ENCODE results near the gene CATSPERE. TPM values are rescaled to one million over a fixed set of nuclear protein-coding genes. Genes with fewer than 3 reads are reported as not detected.
"Not testable (repeated sequence)": the region's sequence is repeated elsewhere in the genome, so short reads cannot be mapped to it uniquely, and the experiment has no call there.

Gene CATSPERE
- total RNA-seq, 2 donors from 2014 or later = 0.32 to 3.9 TPM

DNA sequence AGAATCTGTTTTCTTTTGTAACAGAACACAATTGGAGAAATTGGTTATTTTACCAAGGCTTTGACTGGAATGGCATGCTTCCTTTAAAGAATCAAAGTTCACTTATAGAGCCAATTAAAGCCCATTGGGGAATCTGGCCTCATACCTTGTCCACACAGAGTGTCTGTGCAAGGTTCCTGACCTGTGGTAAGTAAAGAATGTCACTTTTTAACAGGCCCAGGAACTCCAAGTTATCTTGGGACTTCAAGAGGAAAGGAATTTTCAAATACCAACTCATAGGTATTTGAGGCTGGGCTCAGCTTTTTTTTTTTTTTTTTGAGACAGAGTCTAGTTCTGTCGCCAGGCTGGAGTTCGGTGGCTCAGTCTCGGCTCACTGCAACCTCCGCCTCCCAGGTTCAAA is 2.3 kb upstream of the CATSPERE start:
- WGBS = 96% methylated on average over 4 of the region's 4 CpGs
- Histone ChIP-seq H3K27ac (no peak overlapping the region), H3K27me3 (replicated peaks; ENCODE audit: insufficient read depth) (no peaks in the 10 kb centered on the region), H3K36me3 (no peaks in the 10 kb centered on the region), H3K4me3 (no peak overlapping the region), H3K9me3 (no peaks in the 10 kb centered on the region), H3K4me1 (replicated peaks) (no peaks in the 10 kb centered on the region)
- DNase-seq (ENCODE audit: low spot score) = no peak
- TF ChIP-seq CTCF (IDR thresholded peaks at IDR 0.05) (no peak), POLR2A (IDR thresholded peaks at IDR 0.05) (no peak), POLR2AphosphoS5 (IDR thresholded peaks at IDR 0.05) (no peak)
- intact Hi-C loops (cut with DNase I) = loop anchor here (10.0 kb wide), 2 partner anchors 244 to 614 kb away; no protein-coding TSS in a partner anchor

- Histone ChIP-seq H3K9me3 (no peaks in the 10 kb centered on the region), H3K36me3 (no peaks in the 10 kb centered on the region), H3K4me3 (no peak overlapping the region), H3K27me3 (replicated peaks; ENCODE audit: insufficient read depth) (no peaks in the 10 kb centered on the region), H3K27ac (peak overlapping the region in 1 of 2 donors; percentile 89), H3K4me1 (replicated peaks) (no peaks in the 10 kb centered on the region)
- no peak for TF ChIP-seq POLR2A (IDR thresholded peaks at IDR 0.05)
- TF ChIP-seq CTCF (IDR thresholded peaks at IDR 0.05) = no peak
- no peak for TF ChIP-seq POLR2AphosphoS5 (IDR thresholded peaks at IDR 0.05)
- DNase-seq (ENCODE audit: low spot score) = no peak
- intact Hi-C loops (cut with DNase I) = loop anchor here (5.0 kb wide), 1 partner anchor 192 kb away; the partner anchor contains the start of gene DESI2
- 96% methylated on average over 4 of the region's 4 CpGs for WGBS
Observed at GRCh38 chr1:244460197-244460596, 876 bp upstream of the CATSPERE start.

DNA sequence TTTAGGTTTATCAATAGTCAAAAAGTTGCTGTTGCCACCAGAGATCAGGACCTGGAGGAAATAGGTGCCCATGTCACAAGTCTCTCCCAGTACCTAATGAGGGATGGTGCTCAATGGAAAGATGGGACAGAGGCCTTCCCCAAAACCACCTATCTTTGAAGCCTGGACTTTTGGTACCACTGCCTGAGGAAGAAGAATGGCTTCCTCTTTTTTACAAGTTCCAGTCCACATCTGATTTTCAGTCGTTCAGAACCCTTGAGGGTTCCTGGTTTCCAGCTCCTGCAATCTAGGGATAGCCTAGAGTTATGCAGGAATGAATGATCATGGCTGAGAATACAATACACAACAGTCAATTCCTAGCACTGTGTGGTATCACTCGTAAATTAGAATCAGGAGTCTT is 5.7 kb downstream of the CATSPERE start:
- Histone ChIP-seq H3K4me1 (replicated peaks) (no peaks in the 10 kb centered on the region), H3K27ac (no peak overlapping the region), H3K36me3 (no peaks in the 10 kb centered on the region), H3K27me3 (replicated peaks; ENCODE audit: insufficient read depth) (no peaks in the 10 kb centered on the region), H3K9me3 (no peaks in the 10 kb centered on the region), H3K4me3 (no peak overlapping the region)
- DNase-seq (ENCODE audit: low spot score) = no peak
- 83% methylated on average over 2 of the region's 2 CpGs for WGBS
- TF ChIP-seq POLR2AphosphoS5 (IDR thresholded peaks at IDR 0.05) = no peak
- TF ChIP-seq POLR2A (IDR thresholded peaks at IDR 0.05) = no peak
- no peak for TF ChIP-seq CTCF (IDR thresholded peaks at IDR 0.05)
- intact Hi-C loops (cut with DNase I) = no loop called here

GRCh38 chr1:244473059-244473605 is 12.1 kb downstream of the CATSPERE start:
- 89% methylated on average over 6 of the region's 6 CpGs for WGBS
- intact Hi-C loops (cut with DNase I) = no loop called here
- Histone ChIP-seq H3K36me3 (no peaks in the 10 kb centered on the region), H3K27me3 (replicated peaks; ENCODE audit: insufficient read depth) (no peaks in the 10 kb centered on the region), H3K4me1 (replicated peaks) (no peaks in the 10 kb centered on the region), H3K4me3 (no peak overlapping the region), H3K27ac (no peak overlapping the region), H3K9me3 (no peaks in the 10 kb centered on the region)
- TF ChIP-seq POLR2A (IDR thresholded peaks at IDR 0.05) (no peak), CTCF (IDR thresholded peaks at IDR 0.05) (no peak), POLR2AphosphoS5 (IDR thresholded peaks at IDR 0.05) (no peak)
- no peak for DNase-seq (ENCODE audit: low spot score)

- H3K9me3 ChIP-seq; H3K27me3 ChIP-seq (replicated peaks; ENCODE audit: insufficient read depth); H3K27ac ChIP-seq; intact Hi-C loops (cut with DNase I); H3K36me3 ChIP-seq; H3K4me3 ChIP-seq; DNase-seq (ENCODE audit: low spot score); H3K4me1 ChIP-seq (replicated peaks): not testable (repeated sequence)
- 58% methylated on average over 3 of the region's 3 CpGs for WGBS
Observed at GRCh38 chr1:244484971-244485370, 23.9 kb downstream of the CATSPERE start.

Data from prostate gland (tissue), 2 donors.